LoVo (cell line): Measurements from ENCODE around the gene RAB5A.
"Not testable (repeated sequence)": the region's sequence is repeated elsewhere in the genome, so short reads cannot be mapped to it uniquely, and the experiment has no call there.

Experiments
- DNase-seq: peaks from one replicate; pipeline ENCODE4 v3.0.0-alpha.2; 2016; ENCODE audit warnings: low spot score

Gene RAB5A

GRCh38 chr3:19948226-19948591, 1.3 kb downstream of the RAB5A start:
- no peak for DNase-seq

DNA sequence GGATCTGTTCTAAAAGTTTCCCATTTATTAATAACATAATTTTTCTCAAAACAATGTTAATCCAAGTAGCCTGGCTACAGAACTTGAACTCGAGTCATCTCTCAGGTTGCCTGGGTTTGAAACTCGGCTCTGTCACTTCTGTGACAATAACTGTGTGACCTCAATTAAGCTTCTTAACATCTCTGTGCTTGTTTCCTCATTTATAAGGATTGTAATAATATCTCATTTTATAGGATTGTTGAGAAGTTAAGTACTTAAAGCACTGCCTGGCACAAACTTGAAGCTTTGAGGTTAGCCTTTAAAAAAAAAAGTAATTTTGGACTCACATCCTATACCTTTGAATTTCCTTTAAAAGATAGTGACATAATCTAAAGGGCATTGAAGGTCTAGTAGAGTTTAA, 3.4 kb downstream of the RAB5A start:
- no peak for DNase-seq

DNA sequence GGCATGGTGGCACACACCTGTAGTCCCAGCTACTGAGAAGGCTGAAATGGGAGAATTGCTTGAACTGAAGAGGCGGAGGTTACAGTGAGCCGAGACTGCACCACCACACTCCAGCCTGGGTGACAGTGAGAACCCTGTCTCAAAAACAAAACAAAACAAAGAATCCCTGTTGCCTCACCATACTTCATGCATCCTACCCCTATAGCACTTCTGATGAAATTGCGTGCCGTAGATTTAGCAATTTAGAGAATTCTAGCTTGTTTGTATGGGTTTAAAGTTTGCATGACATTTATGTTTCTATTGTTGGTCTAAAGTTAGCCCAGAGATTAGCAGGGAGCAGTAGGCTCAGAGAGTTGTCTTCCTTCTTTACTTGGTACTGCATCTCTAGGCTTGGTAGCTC, 7.8 kb downstream of the RAB5A start:
- no peak for DNase-seq

- not testable (repeated sequence) for DNase-seq
Measured at GRCh38 chr3:19957354-19957753, 10.5 kb downstream of the RAB5A start.

DNA sequence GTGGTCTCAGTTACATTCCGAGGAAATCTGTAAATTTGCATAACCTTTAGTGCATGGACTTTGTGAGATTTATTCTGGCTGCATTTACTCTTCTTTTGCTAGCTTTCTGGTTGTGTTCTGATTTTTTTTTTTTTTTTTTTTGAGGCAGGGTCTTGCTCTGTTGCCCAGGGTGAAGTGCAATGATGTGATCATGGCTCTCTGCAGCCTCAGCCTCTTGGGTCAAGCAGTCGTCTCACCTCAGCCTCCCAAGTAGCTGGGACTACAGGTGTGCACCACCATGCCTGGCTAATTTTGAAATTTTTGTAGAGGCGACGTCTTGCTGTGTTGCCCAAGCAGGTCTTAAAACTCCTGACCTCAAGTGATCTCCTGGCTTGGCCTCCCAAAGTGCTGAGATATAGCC, 12.6 kb downstream of the RAB5A start:
- DNase-seq = no peak

- no peak for DNase-seq
Measured at GRCh38 chr3:19960696-19961095, 13.8 kb downstream of the RAB5A start.

- DNase-seq = no peak
Measured at GRCh38 chr3:19961960-19962359, 15.1 kb downstream of the RAB5A start.

- DNase-seq = no peak
Measured at GRCh38 chr3:19967208-19967607, 20.3 kb downstream of the RAB5A start.

- DNase-seq = no peak
Measured at GRCh38 chr3:19967812-19968211, 20.9 kb downstream of the RAB5A start.

DNA sequence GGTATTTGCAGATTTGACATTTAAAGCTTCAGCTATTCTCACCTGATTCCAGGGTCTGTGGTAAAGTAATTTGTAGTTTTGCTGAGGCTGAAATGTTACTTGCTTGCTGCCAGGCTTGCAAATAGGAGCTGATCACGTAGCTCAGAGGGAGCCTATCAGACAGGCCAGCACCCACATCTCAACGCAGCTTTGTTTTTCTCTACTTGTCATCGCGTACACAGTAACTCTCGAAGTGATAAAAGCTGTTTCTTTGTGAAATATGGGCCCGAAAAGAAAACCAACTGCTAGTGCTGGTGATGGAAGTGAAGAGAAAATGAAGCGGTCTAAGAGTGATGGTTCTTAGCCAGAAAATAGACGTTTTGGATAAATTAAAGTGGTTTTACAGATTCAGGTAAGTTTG, 23.4 kb downstream of the RAB5A start:
- no peak for DNase-seq

- DNase-seq = no peak
Measured at GRCh38 chr3:19972054-19972453, 25.2 kb downstream of the RAB5A start.

DNA sequence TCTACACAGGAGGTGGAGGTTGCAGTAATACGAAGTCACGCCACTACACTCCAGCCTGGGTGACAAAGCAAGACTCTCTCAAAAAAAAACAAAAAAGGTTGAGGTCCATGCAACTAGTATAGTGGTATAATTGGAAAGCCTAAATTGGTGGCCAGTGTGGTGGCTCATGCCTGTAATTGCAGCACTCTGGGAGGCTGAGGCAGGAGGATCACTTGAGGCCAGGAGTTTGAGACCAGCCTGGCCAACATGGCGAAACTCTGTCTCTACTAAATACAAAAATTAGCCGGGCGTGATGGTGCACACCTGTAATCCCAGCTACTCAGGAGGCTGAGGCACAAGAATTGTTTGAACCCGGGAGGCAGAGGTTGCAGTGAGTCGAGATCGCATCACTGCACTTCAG, 42.0 kb downstream of the RAB5A start:
- DNase-seq = not testable (repeated sequence)

GRCh38 chr3:19994796-19995195, 47.9 kb downstream of the RAB5A start:
- no peak for DNase-seq

GRCh38 chr3:19997502-19997901, 50.6 kb downstream of the RAB5A start:
- no peak for DNase-seq

GRCh38 chr3:20001932-20002331, 55.0 kb downstream of the RAB5A start:
- DNase-seq = no peak

- no peak for DNase-seq
Measured at GRCh38 chr3:20007960-20008359, 61.1 kb downstream of the RAB5A start.

- DNase-seq = no peak
Measured at GRCh38 chr3:20008646-20009045, 61.7 kb downstream of the RAB5A start.

DNA sequence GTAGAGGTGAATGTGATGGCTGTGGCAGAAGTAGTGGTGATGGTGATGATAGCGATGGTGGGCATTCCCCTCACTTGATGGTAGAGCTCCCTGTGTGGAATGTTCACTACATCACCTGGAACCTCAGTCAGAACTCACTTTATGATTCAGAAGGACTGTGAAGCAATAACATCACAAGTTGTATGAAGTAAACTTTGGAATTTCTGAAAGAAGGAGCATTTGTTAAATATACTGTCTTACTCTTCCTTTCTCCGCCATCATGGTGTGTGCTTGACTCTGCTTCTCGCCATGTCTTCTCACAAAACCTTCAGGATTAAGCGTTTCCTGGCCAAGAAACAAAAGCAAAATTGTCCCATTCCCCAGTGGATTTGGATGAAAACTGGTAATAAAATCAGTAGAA, 65.3 kb downstream of the RAB5A start, which contains the start of gene PP2D1:
Gene PP2D1, minus strand, starts transcription at position 101 of the 400 bp plus-strand sequence. CDS start 192 bp downstream, outside the sequence.
- DNase-seq = no peak

GRCh38 chr3:20013396-20013795, 66.5 kb downstream of the RAB5A start:
- no peak for DNase-seq

DNA sequence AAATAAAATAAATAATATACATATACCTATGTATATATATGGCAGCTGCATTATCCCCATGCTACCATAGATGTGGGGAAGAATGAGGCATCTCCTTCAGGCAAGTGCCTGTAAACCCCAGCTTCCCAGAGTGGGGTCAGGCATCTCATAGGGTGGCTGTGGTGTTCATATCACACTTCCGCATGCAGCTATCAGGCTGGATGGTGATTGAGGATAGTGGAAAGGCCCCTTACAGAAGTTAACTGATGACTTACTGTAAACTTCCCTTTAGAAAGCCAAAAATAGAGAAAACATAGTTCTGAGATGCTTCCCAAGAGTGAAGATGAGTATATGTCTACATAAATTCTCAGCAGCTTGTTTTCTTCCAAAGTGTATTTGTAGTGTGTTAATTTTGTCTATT, 68.6 kb downstream of the RAB5A start:
- no peak for DNase-seq

- not testable (repeated sequence) for DNase-seq
Measured at GRCh38 chr3:20016076-20016475, 69.2 kb downstream of the RAB5A start.

DNA sequence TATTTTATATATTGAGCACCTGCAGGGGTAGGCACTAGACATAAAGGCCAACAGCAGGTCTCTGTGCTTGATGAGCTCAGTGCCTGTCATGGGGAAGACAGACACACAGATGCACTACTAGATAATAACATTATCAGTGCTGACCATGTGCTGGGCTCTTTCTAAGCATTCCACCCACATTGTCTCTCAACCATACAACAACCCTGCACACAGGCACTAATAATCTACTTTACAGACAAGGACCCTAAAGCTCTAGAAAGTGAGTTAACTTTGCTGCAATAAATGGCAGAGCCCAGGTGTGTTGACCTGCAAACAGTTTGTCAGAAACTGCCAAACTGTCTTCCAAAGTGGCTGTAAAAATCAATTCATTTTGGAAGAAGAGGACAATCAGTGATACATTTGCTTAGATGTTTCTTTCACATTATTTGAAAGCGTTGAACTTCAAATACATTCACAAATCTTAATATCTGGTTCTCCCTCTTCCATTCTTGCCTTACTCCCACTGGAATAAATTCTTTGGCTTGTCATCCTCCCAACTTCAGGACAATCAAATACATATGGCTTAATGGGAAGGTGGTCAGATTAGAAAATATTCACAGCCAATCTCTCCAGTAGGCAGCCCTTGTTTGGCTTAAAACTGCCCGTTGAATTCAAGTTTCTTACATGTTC, 76.2 kb downstream of the RAB5A start:
- no peak for DNase-seq

GRCh38 chr3:20023623-20024405, 76.9 kb downstream of the RAB5A start:
- DNase-seq = no peak

DNA sequence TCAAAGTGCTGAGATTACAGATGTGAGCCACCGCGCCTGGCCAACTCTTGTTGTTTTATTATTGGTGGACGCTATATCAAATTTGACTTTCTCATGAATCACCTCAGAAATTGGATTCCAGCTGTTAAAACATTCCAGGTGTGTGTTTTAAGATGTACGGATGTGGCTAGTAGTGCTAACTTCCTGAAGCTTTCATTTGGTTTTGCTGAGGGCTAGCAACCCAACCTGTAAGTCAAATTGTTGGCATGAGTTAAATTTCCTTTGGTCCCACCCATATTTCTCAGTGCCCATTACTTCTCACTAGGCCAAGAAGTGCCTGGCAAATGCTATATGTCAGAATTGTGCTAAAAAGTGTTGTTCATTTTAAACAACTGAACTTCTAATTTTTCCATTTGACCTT, 80.2 kb downstream of the RAB5A start:
- no peak for DNase-seq
